A375 (cell line): Measurements from ENCODE around the gene PRR14L. TPM values are rescaled to one million over a fixed set of nuclear protein-coding genes. Genes with fewer than 3 reads are reported as not detected.

ENCODE experiments used
- small RNA-seq: library from RNA; depleted of rRNA; stranded (forward); fragments of <200 nt; gene quantifications from one replicate; pipeline ENCODE3, GENCODE V24; 2014
- total RNA-seq: library from RNA; depleted of rRNA; stranded (reverse); fragments of >200 nt; shearing (Covaris generic); gene quantifications from 2 replicates; pipeline ENCODE4 v1.2.3, GENCODE V29; 2014; rRNA removed

The PRR14L gene
- total RNA-seq = 6.1 and 6.7 TPM in 2 replicates

DNA sequence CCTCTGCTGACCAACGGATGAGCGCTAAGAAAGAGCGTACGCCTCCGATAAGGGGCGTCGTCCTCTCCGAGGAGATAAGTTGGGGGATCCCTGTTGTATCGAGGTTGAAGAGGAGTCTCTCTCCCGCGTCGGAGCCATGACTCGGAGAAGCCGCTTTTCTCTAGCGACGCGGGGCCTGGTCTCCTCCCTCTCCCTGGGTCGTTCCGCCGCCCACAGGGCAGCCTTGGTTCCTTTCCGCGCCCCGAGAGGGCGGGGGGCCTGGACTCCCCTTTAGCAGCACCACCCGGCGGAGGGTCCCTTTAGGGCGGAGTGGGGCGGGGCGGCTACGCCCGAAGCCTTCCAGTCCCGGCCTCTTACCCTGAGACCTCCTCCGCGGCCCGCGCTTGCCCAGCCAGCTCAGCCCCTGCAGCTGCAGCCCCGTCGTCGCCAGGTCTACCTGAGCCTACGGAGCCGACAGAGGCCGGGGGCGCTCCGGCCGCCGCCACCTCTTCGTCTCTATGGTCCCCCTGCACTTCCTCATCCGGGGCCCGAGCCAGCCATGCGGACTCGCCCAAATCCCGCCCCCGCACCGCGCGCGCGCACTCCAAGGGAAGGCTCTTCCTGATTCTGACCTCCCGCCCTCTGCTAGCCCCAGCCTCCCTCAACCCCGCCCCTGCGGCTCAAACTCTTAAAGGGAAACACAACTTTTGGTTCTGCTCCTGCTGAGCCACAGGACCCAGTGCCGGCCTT lies at the start of gene PRR14L:
Gene PRR14L (minus strand): TSS at position 497 of the 729 bp plus-strand sequence. CDS start 11,272 bp downstream, outside the sequence.

GRCh38 chr22:31753634-31754501 lies 3.9 kb upstream of the PRR14L start, which contains the start of gene DEPDC5:
DEPDC5 (plus strand) TSS chr22:31754019; CDS start chr22:31754922, 903 bp downstream.

GRCh38 chr22:31661851-31662667 lies 87.9 kb downstream of the PRR14L start, which contains the start of gene PISD:
PISD (minus strand) TSS chr22:31662215; CDS start chr22:31662208, 7 bp downstream.

Small RNA genes lying within 50 kb of the gene (small RNA-seq; reads per million reads assigned to genes)
- gene RN7SL20P = not detected

Other genes starting within 250 kb of the PRR14L start
- gene PISD, start 87.9 kb downstream of the PRR14L start, total RNA-seq = 31.5 and 38.2 TPM in 2 replicates
- gene DEPDC5, start 3.9 kb upstream of the PRR14L start, total RNA-seq = 9.4 and 10.7 TPM in 2 replicates
- 43.4 and 44.7 TPM in 2 replicates for gene YWHAH, start 194.4 kb upstream of the PRR14L start, total RNA-seq